ENCODE data around the gene RHEX.
"Not testable (repeated sequence)": the region's sequence is repeated elsewhere in the genome, so short reads cannot be mapped to it uniquely, and the experiment has no call there.

The RHEX gene

DNA sequence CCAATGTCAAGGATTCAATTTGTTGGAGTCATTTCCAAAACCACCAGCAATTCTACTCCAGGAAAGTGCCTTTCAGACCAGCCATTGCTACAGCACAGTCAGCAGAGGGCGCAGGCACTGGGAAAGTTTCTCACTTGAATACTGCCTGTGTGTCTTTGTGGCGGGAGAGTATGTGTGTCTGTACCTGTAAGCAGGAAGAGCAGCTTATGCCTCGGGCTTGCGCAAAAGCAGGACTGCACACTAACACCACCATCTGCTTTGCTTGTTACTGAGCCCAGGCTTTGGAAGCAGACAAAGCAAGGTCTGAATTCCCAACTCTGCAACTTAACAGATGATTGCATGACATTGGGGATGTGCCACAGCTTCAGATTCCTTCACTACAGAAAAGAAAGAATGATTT lies 22.3 kb upstream of the RHEX start:
- DNase-seq: peak; percentile 87

DNA sequence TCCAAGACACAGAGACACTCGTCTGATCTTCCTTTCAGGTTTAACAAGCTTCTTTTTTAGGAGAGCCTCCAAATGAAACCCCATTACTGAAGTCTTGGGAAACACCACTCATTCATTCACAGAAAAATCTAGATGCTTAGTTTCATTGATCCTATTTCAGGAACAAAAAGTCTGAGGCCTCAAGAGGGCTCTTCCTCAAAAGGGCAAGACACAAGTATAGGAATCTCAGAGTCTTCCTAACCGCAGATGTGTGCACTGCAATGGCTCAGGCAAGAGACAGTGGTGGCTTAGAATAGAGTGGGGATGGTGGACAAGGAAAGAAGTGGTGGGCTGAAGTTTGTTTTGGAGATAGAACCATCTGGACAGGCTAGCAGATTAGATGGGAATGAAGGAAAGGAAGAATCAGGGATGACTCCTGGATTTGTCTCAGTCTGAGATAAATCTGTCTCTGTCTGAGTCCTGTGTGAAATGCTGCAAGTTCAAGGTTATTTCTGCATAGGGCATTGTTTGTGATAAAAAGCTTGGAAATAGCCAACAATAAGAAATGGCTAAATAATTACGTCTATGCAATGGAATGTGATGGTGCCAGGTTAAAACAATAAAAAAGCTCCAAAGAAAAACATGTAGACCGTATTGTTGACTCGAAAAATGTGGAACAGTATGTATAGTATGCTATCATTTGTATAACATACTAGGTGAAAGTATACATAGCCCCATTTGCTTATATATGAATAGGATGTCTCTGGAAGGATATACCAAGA lies 20.4 kb upstream of the RHEX start:
- DNase-seq: no peak

DNA sequence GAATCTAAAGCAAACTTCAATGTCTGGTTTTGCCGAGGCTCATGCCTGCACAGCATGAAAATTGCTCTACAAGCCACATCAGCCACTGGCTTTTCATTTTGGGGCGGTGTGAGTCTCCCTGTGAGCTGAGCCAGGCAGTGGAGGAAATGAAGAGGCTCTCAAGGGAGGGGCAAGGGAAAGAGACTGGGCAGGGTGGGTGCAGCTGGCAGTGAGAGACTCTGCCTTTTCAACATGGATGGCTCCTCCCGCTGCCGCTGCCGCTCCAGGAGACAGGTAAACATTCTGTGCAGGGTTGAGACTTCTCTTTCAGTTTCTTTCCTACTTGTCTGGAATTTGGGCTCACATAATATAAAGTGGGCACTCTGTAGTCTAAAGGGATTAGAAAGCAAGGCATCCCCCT lies 17.9 kb upstream of the RHEX start:
- no peak for DNase-seq

DNA sequence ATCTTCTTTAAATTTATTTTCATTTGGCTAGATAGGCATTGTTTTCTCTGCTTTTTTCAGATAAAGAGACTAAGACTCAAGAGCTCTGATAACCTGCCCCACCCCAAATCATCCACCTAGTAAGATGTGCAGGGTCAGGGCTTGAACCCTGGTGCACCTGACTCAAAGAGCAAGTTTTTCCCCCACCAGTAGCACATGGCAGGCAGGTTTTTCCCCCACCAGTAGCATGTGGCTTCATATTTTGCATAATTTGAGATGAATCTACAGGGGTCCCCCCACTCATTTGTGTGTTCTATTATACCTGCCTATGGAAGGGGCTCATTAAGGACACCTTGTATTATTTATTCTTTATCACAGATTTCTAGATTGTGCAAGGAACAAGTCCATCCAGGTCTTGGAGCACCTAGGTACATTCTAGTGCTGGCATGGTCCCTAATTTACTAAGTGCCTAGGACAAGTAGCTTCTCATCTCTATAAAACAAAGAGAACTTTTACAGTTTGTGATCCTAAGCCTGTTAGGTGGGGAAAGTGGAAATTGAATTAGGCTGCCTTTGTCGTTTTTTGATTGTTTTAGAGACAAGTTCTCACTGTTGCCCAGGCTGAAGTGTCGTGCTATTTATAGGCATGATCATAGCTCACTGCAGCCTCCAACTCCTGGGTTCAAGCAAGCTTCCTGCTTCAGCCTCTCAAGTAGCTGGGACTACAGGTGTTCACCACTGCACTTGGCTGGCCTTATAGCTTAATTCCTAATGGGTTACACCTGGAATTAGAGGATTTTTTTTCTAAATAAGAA lies 16.1 kb upstream of the RHEX start:
- DNase-seq: no peak

DNA sequence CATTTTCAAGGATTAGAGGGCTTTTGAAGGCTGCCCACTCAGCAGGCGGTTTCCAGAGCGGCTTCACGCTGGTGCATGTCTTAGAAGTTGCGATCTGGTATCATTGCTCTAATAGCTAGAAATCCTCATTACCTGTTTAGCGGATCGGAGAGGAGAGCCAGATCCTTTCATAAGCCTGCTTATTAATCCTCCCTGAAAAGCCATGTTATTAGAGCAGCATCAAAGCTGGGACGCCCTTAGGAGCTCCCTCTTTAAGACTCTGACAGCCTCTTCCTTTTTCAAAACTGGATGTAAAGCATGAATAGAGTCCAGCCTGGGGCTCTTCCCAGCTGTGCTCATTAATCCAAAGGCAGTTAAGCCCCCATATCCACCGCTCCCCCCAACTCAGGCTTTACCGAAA lies 15.4 kb upstream of the RHEX start:
- no peak for DNase-seq

DNA sequence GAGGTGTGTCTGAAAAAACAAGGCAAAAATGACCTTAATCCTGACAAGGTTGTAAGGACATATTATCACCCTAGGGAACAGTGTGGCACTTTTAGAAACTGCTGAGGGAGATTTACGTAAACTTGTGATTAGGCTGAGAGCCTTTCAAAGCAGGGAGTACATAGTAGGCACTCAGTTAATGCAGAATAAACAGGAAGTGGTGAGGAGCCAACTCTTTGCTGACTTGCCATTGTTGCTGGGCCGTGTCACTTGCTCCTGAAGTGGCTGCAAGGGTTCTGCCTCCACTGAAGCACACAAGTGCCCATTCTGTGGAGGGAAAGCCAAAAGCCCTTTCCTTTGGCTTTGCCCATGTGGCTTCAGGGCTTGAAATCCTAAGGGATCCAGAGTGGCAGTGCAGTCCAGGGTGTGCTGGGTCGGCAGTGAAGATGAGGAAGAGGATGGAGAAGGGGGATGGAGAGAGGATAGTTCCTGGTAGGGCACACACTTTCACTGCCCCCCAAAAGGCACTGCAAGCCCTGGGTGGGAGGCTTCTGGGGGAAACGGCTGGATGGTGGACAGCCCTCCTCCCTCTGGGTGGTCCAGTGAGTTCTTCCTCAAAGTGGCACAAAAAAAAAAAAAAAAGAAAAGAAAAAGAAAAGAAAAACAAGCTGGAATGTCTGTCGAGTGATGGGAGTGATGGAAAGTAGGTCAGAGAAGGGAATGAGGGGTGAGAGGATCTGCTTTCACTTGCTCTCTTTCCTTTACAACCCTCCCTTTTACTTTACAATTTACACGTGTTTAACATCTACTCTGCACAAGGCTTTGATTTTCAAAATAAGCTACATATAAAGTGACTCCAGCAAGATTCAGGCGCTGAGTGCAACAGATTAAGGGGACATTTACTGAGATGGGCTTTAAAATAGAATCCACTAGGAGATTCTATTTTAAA lies 13.7 kb upstream of the RHEX start:
- DNase-seq: no peak

DNA sequence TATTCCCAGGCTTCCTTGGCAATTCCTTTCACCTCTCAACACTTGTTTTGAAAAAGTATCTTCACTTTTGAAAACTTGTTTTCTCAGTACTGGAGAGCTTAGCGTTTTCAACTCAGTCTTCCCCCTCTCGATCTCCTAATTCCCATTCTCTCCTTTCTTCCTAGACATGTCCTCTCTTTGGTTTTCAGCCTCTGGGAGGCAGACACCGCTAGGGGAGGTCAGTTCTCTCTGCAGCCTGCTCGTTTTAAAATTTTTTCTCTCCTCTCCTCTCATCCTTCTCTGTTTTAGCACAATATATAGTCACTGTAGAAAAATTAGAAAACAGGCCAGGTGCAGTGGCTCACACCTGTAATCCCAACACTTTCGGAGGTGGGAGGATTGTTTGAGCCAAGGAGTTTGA lies 12.6 kb upstream of the RHEX start:
- DNase-seq: no peak

DNA sequence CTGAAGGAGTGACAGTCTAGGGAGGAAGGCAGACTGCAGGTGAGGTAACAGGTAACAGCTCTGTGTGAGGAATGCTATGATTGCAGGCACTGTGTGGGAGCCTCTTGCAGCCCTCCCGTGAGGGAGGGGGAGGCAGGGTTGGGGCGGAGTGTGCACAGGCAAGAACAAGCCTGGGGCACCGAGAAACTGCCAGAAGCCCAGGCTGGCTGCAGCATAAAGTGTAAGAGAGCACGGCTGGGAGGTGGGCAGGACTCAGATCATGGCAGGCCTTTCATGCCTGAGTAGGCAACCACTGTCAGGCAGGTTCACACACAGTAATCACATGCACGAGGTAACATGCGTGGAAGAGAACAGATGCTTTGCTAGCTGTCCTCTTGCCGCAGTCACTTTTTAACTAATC lies 11.3 kb upstream of the RHEX start:
- DNase-seq: no peak

DNA sequence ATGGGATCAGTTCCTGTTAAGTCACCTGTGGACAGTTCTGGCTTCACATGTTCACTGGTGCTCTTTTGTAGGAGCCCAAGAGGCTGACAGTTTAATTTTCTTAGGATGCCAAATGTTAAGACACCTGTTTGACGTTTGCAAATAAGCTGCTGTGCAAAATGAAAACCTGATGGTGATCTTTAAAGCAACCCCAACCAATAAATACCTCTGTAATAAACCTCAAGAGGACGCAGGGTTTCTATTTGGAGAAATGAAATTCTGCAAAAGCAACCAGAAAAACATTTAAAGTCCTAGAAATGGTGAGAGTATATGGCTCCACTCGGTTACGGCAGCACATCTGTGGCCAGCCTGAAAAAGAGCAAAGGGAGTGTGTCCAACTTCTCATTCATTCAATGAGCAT lies 5.7 kb upstream of the RHEX start:
- no peak for DNase-seq

DNA sequence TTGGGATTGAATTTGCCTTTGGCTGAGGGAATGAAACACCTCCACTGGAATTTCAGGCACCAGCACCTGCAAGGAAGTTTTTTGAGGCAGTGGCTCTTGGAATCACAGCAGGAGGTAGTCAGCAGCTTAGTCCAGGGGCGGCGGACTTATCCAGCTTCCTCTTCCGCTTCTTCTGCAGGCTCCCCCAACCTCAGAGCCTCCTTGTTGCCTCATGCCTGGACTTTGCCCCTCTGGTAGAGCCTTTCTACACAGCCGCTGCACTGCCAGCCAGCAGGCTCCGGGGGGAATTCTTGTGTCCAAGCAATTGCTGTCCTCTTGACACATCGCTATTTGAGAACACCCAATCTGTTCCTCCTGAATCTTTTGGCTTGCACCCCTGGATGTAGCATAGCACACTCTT lies 4.4 kb upstream of the RHEX start:
- no peak for DNase-seq

DNA sequence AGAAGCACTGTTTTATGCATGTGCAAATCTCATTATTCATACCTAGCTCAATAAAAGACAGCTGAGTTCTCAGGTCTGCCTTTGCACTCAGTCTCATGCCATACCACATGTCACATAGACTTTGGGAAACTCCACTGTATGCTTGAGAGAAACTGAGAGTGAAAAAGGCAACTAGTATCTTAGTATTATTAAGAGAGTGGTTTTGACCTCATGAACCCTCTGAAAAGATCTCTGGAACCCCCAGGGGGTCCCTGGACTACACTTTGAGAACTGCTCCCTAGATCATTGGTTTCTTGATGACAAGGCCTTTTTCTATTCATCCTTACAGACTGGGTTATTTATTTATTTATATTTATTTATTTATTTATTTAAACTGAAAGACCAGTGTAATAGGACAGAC lies 3.7 kb upstream of the RHEX start:
- no peak for DNase-seq

DNA sequence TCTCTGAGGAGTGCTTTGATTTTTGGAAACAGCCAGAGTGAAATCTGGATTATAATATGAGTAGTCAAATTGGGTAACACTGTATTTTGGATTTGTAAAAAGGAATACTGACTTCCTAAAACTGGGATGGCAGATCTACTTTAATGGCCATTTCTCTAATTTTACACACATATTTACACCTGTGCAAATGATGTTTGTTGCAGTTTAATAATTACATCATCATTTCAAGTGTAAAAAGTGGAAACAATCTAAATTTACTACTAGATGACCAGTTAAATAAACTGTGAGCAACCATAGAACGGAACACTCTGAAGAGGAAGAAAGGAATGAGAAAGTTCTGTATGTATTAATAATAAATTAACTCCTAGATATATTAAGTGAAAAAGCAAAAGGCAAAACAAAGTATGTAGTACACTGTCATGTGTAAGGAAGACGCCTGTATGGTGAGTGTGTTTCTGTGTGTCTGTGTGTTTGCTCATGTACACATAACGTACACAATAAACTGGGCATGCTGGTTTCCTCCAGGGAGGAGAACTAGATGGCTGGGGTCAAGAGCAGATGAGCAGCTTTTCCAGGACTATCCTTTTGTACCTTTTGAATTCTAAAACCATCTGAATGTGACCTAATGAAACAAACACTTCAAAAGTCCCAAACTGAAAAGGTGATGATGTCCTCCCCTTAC lies 2.9 kb upstream of the RHEX start:
- DNase-seq: no peak

DNA sequence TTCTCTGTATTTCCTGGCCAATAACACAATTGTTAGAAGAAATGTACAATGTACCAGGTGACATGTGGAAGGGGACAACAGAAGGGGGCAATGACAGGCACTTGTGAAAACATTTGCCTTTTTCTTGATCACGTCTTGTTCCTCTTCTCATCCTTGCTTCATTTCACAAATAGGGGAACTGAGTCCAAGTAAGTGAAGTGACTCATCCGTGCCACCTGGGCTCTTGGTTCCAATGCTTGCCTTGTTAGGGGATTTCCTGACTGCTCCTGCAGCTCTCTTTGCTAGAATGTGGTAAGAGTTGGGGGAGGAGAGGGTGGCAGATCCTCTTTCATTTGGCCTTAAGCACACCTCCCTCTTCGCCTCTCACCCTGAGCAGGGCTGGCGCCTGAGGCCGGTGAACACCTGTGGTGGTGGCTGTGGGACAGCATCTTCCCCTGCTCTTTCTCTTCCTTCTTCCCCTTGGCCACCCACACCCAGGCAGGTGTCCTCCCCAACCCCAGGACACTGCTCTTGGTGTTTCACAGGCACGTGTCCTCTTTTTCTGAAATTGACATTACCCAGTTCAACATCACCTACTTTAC lies 2.2 kb upstream of the RHEX start:
- no peak for DNase-seq

DNA sequence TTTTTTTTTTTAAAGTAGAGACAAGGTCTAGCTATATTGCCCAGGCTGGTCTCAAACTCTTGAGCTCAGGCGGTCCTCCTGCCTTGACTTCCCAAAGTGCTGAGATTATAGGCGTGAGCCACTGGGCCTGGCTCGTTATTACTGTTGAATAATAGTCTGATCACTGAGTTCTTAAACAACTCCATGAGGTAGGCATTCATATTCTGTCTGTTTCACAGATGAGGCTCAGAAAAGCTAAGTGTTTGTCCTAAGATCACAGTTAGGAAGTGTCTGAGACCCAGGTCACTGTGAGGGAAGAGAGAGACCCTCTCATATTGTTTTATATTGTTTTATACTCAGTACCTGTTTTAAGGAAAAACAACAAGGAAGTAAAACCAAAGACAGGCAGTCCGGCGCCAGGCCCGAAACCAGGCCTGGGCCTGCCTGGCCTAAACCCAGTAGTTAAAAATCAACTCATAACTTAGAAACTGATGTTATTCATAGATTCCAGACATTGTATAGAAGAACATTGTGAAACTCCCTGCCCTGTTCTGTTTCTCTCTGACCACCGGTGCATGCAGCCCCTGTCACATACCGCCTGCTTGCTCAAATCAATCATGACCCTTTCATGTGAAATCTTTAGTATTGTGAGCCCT lies 625 bp upstream of the RHEX start:
- not testable (repeated sequence) for DNase-seq

DNA sequence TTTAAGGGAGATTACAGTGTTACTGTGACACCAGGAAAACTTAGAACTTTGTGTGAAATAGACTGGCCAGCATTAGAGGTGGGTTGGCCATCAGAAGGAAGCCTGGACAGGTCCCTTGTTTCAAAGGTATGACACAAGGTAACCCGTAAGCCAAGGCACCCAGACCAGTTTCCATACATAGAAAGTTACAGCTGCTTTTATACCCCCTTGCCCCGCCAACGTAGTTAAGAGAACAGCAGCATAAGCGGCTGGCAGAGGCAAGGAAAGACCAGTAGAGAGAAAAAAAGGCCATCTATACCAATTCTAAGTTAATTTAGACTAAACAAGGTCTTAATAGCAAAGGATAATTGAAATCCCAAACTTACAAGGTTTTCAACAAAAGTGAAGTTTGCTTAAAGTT lies 643 bp downstream of the RHEX start:
- not testable (repeated sequence) for DNase-seq

DNA sequence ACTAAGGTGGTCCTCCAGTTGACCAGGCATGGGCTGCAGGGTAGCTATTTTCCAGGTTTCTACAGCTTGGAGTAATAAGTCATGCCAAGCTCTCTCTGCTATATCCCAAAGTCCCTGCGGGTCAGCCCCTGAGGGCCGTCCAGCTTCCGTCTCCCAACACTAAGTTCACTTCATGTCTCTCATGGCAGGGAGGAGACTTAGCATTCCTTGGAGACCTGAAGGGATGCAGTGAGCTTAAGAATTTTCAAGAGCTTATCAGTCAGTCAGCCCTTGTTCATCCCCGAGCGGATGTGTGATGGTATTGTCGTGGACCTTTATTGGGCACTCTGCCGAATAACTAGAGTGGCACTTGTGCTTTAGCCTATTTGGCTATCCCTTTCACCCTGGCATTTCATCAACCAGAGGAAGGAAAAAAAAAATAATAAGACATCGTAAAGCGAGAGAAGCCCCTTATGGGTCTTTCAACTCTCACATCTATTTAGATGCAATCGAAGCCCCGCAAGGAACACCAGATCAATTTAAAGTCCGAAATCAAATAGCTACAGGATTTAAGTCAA lies 2.2 kb downstream of the RHEX start:
- not testable (repeated sequence) for DNase-seq

DNA sequence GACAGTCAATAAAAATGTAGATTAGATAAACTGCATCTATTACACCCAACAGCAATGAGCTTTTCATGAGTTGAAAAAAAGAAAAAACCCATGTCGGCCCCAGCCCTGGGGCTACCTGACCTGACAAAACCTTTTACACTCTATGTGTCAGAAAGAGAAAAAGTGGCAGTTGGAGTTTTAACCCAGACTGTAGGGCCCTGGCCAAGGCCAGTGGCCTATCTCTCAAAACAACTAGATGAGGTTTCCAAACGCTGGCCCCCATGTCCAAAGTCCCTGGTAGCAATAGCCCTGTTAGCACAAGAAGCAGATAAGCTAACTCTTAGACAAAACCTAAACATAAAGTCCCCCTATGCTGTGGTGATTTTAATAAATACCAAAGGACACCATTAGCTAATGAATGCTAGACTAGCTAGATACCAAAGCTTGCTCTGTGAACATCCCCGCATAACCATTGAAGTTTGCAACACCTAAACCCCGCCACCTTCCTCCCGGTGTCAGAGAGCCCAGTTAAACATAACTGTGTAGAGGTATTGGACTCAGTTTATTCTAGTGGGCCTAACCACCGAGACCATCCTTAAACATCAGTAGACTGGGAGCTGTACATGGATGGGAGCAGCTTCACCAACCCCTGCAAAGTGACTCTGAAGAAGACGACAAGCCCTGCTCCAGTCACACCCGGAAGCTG lies 2.8 kb downstream of the RHEX start:
- DNase-seq: not testable (repeated sequence)

DNA sequence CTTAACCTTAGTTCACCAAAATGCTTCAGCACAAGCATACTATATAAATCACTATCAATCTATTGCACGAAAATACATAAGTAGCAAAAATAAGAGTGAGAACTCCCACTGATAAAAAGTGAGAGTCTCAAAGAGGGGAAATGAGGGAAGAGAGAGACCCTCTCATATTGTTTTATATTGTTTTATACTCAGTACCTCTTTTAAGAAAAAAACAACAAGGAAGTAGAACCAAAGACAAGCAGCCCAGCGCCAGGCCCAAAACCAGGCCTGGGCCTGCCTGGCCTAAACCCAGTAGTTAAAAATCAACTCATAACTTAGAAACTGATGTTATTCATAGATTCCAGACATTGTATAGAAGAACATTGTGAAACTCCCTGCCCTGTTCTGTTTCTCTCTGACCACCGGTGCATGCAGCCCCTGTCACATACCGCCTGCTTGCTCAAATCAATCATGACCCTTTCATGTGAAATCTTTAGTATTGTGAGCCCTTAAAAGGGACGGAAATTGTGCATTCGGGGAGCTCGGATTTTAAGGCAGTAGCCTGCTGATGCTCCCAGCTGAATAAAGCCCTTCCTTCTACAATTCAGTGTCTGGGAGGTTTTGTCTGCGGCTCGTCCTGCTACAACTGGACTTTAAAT lies 5.4 kb downstream of the RHEX start:
- DNase-seq: not testable (repeated sequence)

DNA sequence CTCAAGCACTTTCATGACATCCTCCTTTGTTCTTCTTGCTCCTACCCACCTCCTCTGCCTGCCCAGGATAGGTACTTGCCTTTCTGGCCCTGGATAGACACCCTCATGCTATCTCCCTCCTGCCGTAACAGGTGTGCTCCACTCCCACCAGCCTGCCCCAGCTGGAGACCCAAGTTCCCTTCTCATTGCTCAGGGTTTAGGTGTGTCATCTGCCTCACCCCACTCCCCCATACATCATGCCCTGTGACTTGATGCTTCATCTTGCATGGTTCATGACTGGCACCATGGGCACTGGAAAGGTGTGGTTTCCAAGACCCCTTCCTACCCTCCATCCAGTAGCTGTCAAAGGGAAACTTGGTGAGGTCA lies 5.9 kb downstream of the RHEX start:
- no peak for DNase-seq

DNA sequence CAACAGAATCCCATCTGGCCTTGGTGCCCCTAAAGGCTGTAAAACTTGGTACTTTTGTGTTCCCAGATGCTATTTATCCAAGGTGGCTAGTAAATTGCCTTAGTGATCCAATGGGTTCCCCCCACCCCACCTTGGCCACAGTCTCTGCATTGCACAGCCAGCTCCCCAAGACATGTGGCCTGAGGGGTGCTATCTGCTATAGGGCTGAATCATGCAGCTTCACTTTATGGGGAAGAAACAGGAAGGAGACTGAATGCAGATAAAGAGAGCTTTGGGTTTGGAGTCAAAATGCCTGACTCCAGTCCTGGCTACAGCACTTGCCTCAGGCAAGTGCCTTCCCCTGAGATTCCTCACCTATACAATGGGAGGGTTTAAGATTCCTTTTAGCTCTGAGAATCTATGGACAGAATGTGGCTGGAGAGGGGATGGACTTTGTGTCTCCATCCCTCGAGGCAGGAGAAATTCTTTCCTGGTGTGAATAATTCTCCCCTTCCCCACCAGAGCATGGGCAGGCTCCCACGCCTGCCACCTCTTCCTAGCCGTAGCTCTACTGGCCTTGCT lies 6.5 kb downstream of the RHEX start:
- DNase-seq: no peak

Data from NCI-H1048 (cell line).